ENCODE results near the gene KCNC3. TPM values are rescaled to one million over a fixed set of nuclear protein-coding genes. Genes with fewer than 3 reads are reported as not detected.
A peak's percentile ranks its signal among the peaks of the same experiment; 100 is the strongest.

Gene KCNC3
- total and polyA plus RNA-seq, 10 of the 15 experiments (the other 5 are each of a cell fraction or from before 2014, with no cell fraction given), result 0.08 to 3.8 (median 0.44) TPM; not detected in 2

- TF ChIP-seq RCOR1 (conservative IDR thresholded peaks at IDR 0.05; ENCODE audit: low read depth, low read length) (no peak), SMARCA5 (IDR thresholded peaks at IDR 0.05) (no peak; the same call in 1 of the 2 replicates), TBL1XR1 (IDR thresholded peaks at IDR 0.05; ENCODE audit: low read depth, low read length) (no peak), ZNF687 (IDR thresholded peaks at IDR 0.05) (peak; percentile 29; the same call in 1 of the 2 replicates), MYB (IDR thresholded peaks at IDR 0.05; ENCODE audit: borderline replicate concordance, low read depth, low read length) (no peak), BCLAF1 (IDR thresholded peaks at IDR 0.05) (no peak), NRF1 (conservative IDR thresholded peaks at IDR 0.05; ENCODE audit: low read depth, low read length) (no peak), CEBPB (IDR thresholded peaks at IDR 0.05; ENCODE audit: borderline replicate concordance in 1 of 2, low read depth in 2 of 2, low read length in 2 of 2) (no peak), PML (IDR thresholded peaks at IDR 0.05; ENCODE audit: low read length) (peak; percentile 42; the same call in 1 of the 2 replicates), JUND (IDR thresholded peaks at IDR 0.05; ENCODE audit: low read depth, low read length) (no peak), TCF3 (IDR thresholded peaks at IDR 0.05; ENCODE audit: borderline replicate concordance, insufficient read depth, low read depth, low read length) (no peak), NFIC (IDR thresholded peaks at IDR 0.05; ENCODE audit: low read depth, low read length) (no peak), NR2F1 (conservative IDR thresholded peaks at IDR 0.05) (no peak), CBX3 (IDR thresholded peaks at IDR 0.05; ENCODE audit: borderline replicate concordance, low read depth) (no peak), ZBED1 (IDR thresholded peaks at IDR 0.05; ENCODE audit: borderline replicate concordance) (peak; percentile 73), TAF1 (IDR thresholded peaks at IDR 0.05; ENCODE audit: borderline replicate concordance, low read depth, low read length) (peak; percentile 45; the same call in 1 of the 2 replicates), POLR2AphosphoS2 (IDR thresholded peaks at IDR 0.05; ENCODE audit: low read depth, low read length) (no peak), SRF (IDR thresholded peaks at IDR 0.05; ENCODE audit: low read depth in 2 of 2, low read length in 2 of 2) (no peak), IRF3 (IDR thresholded peaks at IDR 0.05) (no peak), BMI1 (IDR thresholded peaks at IDR 0.05; ENCODE audit: borderline replicate concordance) (no peak), BHLHE40 (IDR thresholded peaks at IDR 0.05; ENCODE audit: borderline replicate concordance in 1 of 2, low read depth in 2 of 2, low read length in 1 of 2) (no peak), CREM (IDR thresholded peaks at IDR 0.05; ENCODE audit: low read depth) (no peak), JUNB (IDR thresholded peaks at IDR 0.05) (no peak), SIX5 (IDR thresholded peaks at IDR 0.05; ENCODE audit: low read depth, low read length, severe bottlenecking) (no peak)
These were observed at the start of gene KCNC3 (continued) for GRCh38 chr19:50329146-50329925.
